C4-2B (cell line): ENCODE measurements around the gene GBP2.

ENCODE experiments used
- CTCF ChIP-seq: fragments of 450-650 bp; conservative IDR thresholded peaks from 2 replicates; pipeline ENCODE4 v1.5.1; 2017; ENCODE audit warnings: mild to moderate bottlenecking
- ZFX ChIP-seq: fragments of 450-650 bp; IDR thresholded peaks from 2 replicates; pipeline ENCODE4 v1.6.1; 2017

- TF ChIP-seq CTCF (peak; percentile 66), ZFX (no peak)
These were observed 40.1 kb downstream of the GBP2 start for GRCh38 chr1:89085781-89086180.
